ENCODE data around the gene MC2R.

The MC2R gene

GRCh38 chr18:13885009-13885408, 30.3 kb downstream of the MC2R start:
- no peaks in the 10 kb centered on the region for H3K27me3 ChIP-seq (ENCODE audit: control insufficient read depth in 1 of 2, insufficient read depth in 1 of 2, low read length in 2 of 2)
- no peaks in the 10 kb centered on the region for H3K4me1 ChIP-seq (ENCODE audit: control insufficient read depth, insufficient read depth, low read depth, low read length)
- no peaks in the 10 kb centered on the region for H3K9me3 ChIP-seq (ENCODE audit: control insufficient read depth, low read length)
- no peak overlapping the region for H2AK5ac ChIP-seq (ENCODE audit: low read length, severe bottlenecking)
- H3K27ac ChIP-seq (ENCODE audit: low read length, poor library complexity, severe bottlenecking): no peak overlapping the region
- no peak overlapping the region for H4K8ac ChIP-seq (ENCODE audit: low read length)
- H2BK15ac ChIP-seq (ENCODE audit: low read depth, poor library complexity, severe bottlenecking): no peak overlapping the region
- H3K9ac ChIP-seq (ENCODE audit: low read length): no peak overlapping the region
- no peak overlapping the region for H2BK120ac ChIP-seq (ENCODE audit: low read depth, low read length)
- H4K91ac ChIP-seq (ENCODE audit: low read length): peak overlapping the region; percentile 25
- no peak for DNase-seq
- H3K4ac ChIP-seq (ENCODE audit: low read depth in 1 of 2, low read length in 2 of 2): no peak overlapping the region
- H3K23ac ChIP-seq (ENCODE audit: low read length in 2 of 2): no peak overlapping the region
- no peak overlapping the region for H3K18ac ChIP-seq (ENCODE audit: low read depth in 1 of 2, low read length in 2 of 2)
- H3K4me2 ChIP-seq (ENCODE audit: low read length, poor library complexity, severe bottlenecking): no peak overlapping the region
- H3K36me3 ChIP-seq (ENCODE audit: control insufficient read depth in 1 of 2, insufficient read depth in 2 of 2, low read depth in 1 of 2, low read length in 2 of 2): no peaks in the 10 kb centered on the region
- H2BK12ac ChIP-seq (ENCODE audit: low read length in 2 of 2): no peak overlapping the region
- H2BK5ac ChIP-seq (ENCODE audit: low read depth, low read length, poor library complexity, severe bottlenecking): no peak overlapping the region
- H3K4me3 ChIP-seq (ENCODE audit: insufficient read depth in 1 of 2, low read depth in 1 of 2, low read length in 2 of 2): no peak overlapping the region
- WGBS: 93% methylated on average over 12 of the region's 14 CpGs
- no peak overlapping the region for H3K14ac ChIP-seq (ENCODE audit: low read length in 2 of 2)
- no peaks in the 10 kb centered on the region for H3K79me1 ChIP-seq (replicated peaks; ENCODE audit: low read length, poor library complexity, severe bottlenecking)
- no peak overlapping the region for H2AFZ ChIP-seq (ENCODE audit: low read depth, low read length)

- no peak overlapping the region for H3K18ac ChIP-seq (ENCODE audit: low read depth in 1 of 2, low read length in 2 of 2)
- no peak overlapping the region for H3K23ac ChIP-seq (ENCODE audit: low read length in 2 of 2)
- no peak overlapping the region for H3K4ac ChIP-seq (ENCODE audit: low read depth in 1 of 2, low read length in 2 of 2)
- H2AK5ac ChIP-seq (ENCODE audit: low read length, severe bottlenecking): no peak overlapping the region
- no peaks in the 10 kb centered on the region for H3K27me3 ChIP-seq (ENCODE audit: control insufficient read depth in 1 of 2, insufficient read depth in 1 of 2, low read length in 2 of 2)
- no peak overlapping the region for H2BK12ac ChIP-seq (ENCODE audit: low read length in 2 of 2)
- H3K9ac ChIP-seq (ENCODE audit: low read length): no peak overlapping the region
- H4K8ac ChIP-seq (ENCODE audit: low read length): no peak overlapping the region
- no peak overlapping the region for H4K91ac ChIP-seq (ENCODE audit: low read length)
- no peak overlapping the region for H2BK120ac ChIP-seq (ENCODE audit: low read depth, low read length)
- no peaks in the 10 kb centered on the region for H3K4me1 ChIP-seq (ENCODE audit: control insufficient read depth, insufficient read depth, low read depth, low read length)
- no peak overlapping the region for H2BK15ac ChIP-seq (ENCODE audit: low read depth, poor library complexity, severe bottlenecking)
- no peaks in the 10 kb centered on the region for H3K79me1 ChIP-seq (replicated peaks; ENCODE audit: low read length, poor library complexity, severe bottlenecking)
- no peak overlapping the region for H3K14ac ChIP-seq (ENCODE audit: low read length in 2 of 2)
- no peak for DNase-seq
- H2AFZ ChIP-seq (ENCODE audit: low read depth, low read length): no peak overlapping the region
- no peaks in the 10 kb centered on the region for H3K9me3 ChIP-seq (ENCODE audit: control insufficient read depth, low read length)
- H3K4me2 ChIP-seq (ENCODE audit: low read length, poor library complexity, severe bottlenecking): no peak overlapping the region
- no peaks in the 10 kb centered on the region for H3K36me3 ChIP-seq (ENCODE audit: control insufficient read depth in 1 of 2, insufficient read depth in 2 of 2, low read depth in 1 of 2, low read length in 2 of 2)
- WGBS: 25% methylated on average over 1 of the region's 1 CpG
- H3K27ac ChIP-seq (ENCODE audit: low read length, poor library complexity, severe bottlenecking): no peak overlapping the region
- no peak overlapping the region for H2BK5ac ChIP-seq (ENCODE audit: low read depth, low read length, poor library complexity, severe bottlenecking)
- H3K4me3 ChIP-seq (ENCODE audit: insufficient read depth in 1 of 2, low read depth in 1 of 2, low read length in 2 of 2): no peak overlapping the region
These were observed 35.4 kb downstream of the MC2R start for GRCh38 chr18:13879937-13880336.

DNA sequence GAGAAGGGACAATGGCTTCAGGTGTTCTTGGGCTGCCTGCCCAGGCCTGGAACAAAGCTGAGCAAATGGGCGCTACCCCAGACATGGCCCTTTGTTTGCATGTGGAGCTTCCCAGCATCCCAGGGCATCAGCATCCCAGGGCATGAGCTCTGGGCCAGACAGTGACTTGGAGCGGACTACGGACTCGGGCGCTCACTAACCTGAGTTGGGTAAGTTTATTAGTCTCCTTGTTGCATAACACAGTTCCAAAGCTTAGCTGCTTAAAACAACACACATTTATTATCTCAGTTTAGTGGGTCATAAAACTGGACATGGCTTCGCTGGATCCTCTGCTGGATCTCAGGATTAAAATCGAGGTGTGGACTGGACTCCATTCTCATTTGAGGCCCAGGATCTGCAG, 35.8 kb downstream of the MC2R start:
- no peaks in the 10 kb centered on the region for H3K79me1 ChIP-seq (replicated peaks; ENCODE audit: low read length, poor library complexity, severe bottlenecking)
- H3K23ac ChIP-seq (ENCODE audit: low read length in 2 of 2): no peak overlapping the region
- no peak overlapping the region for H3K4ac ChIP-seq (ENCODE audit: low read depth in 1 of 2, low read length in 2 of 2)
- no peak overlapping the region for H2AK5ac ChIP-seq (ENCODE audit: low read length, severe bottlenecking)
- no peak overlapping the region for H2BK5ac ChIP-seq (ENCODE audit: low read depth, low read length, poor library complexity, severe bottlenecking)
- H3K36me3 ChIP-seq (ENCODE audit: control insufficient read depth in 1 of 2, insufficient read depth in 2 of 2, low read depth in 1 of 2, low read length in 2 of 2): no peaks in the 10 kb centered on the region
- H4K8ac ChIP-seq (ENCODE audit: low read length): no peak overlapping the region
- no peak overlapping the region for H3K4me2 ChIP-seq (ENCODE audit: low read length, poor library complexity, severe bottlenecking)
- 78% methylated on average over 7 of the region's 7 CpGs for WGBS
- no peak overlapping the region for H3K4me3 ChIP-seq (ENCODE audit: insufficient read depth in 1 of 2, low read depth in 1 of 2, low read length in 2 of 2)
- H3K14ac ChIP-seq (ENCODE audit: low read length in 2 of 2): no peak overlapping the region
- no peak overlapping the region for H3K9ac ChIP-seq (ENCODE audit: low read length)
- no peaks in the 10 kb centered on the region for H3K27me3 ChIP-seq (ENCODE audit: control insufficient read depth in 1 of 2, insufficient read depth in 1 of 2, low read length in 2 of 2)
- no peak overlapping the region for H2BK15ac ChIP-seq (ENCODE audit: low read depth, poor library complexity, severe bottlenecking)
- H3K18ac ChIP-seq (ENCODE audit: low read depth in 1 of 2, low read length in 2 of 2): no peak overlapping the region
- H3K27ac ChIP-seq (ENCODE audit: low read length, poor library complexity, severe bottlenecking): no peak overlapping the region
- H2BK120ac ChIP-seq (ENCODE audit: low read depth, low read length): no peak overlapping the region
- no peak for DNase-seq
- H3K4me1 ChIP-seq (ENCODE audit: control insufficient read depth, insufficient read depth, low read depth, low read length): no peaks in the 10 kb centered on the region
- no peak overlapping the region for H4K91ac ChIP-seq (ENCODE audit: low read length)
- no peak overlapping the region for H2BK12ac ChIP-seq (ENCODE audit: low read length in 2 of 2)
- no peak overlapping the region for H2AFZ ChIP-seq (ENCODE audit: low read depth, low read length)
- H3K9me3 ChIP-seq (ENCODE audit: control insufficient read depth, low read length): no peaks in the 10 kb centered on the region

GRCh38 chr18:13878857-13879256, 36.5 kb downstream of the MC2R start:
- Histone ChIP-seq H4K8ac (ENCODE audit: low read length) (no peak overlapping the region), H2BK5ac (ENCODE audit: low read depth, low read length, poor library complexity, severe bottlenecking) (no peak overlapping the region), H2BK15ac (ENCODE audit: low read depth, poor library complexity, severe bottlenecking) (no peak overlapping the region), H2AK5ac (ENCODE audit: low read length, severe bottlenecking) (no peak overlapping the region), H3K79me1 (replicated peaks; ENCODE audit: low read length, poor library complexity, severe bottlenecking) (no peaks in the 10 kb centered on the region), H3K9me3 (ENCODE audit: control insufficient read depth, low read length) (no peaks in the 10 kb centered on the region), H3K27ac (ENCODE audit: low read length, poor library complexity, severe bottlenecking) (no peak overlapping the region), H3K4me1 (ENCODE audit: control insufficient read depth, insufficient read depth, low read depth, low read length) (no peaks in the 10 kb centered on the region), H3K18ac (ENCODE audit: low read depth in 1 of 2, low read length in 2 of 2) (no peak overlapping the region), H4K91ac (ENCODE audit: low read length) (no peak overlapping the region), H2AFZ (ENCODE audit: low read depth, low read length) (no peak overlapping the region), H2BK12ac (ENCODE audit: low read length in 2 of 2) (no peak overlapping the region), H3K4me3 (ENCODE audit: insufficient read depth in 1 of 2, low read depth in 1 of 2, low read length in 2 of 2) (no peak overlapping the region), H3K36me3 (ENCODE audit: control insufficient read depth in 1 of 2, insufficient read depth in 2 of 2, low read depth in 1 of 2, low read length in 2 of 2) (no peaks in the 10 kb centered on the region), H3K4me2 (ENCODE audit: low read length, poor library complexity, severe bottlenecking) (no peak overlapping the region), H3K9ac (ENCODE audit: low read length) (no peak overlapping the region), H2BK120ac (ENCODE audit: low read depth, low read length) (no peak overlapping the region), H3K4ac (ENCODE audit: low read depth in 1 of 2, low read length in 2 of 2) (no peak overlapping the region), H3K14ac (ENCODE audit: low read length in 2 of 2) (no peak overlapping the region), H3K27me3 (ENCODE audit: control insufficient read depth in 1 of 2, insufficient read depth in 1 of 2, low read length in 2 of 2) (peaks cover 0 to under 1% of the 10 kb centered on the region in 2 experiments), H3K23ac (ENCODE audit: low read length in 2 of 2) (no peak overlapping the region)
- WGBS: 77% methylated on average over 1 of the region's 2 CpGs
- DNase-seq: no peak
